GM21515 (cell line): ENCODE measurements around the gene EPYC.

Source experiments
- ATAC-seq: cut with Tn5 transposase; IDR thresholded peaks from one replicate; pipeline ENCODE4 v1.9.1; 2021; ENCODE audit not compliant: unreplicated experiment

The EPYC gene

GRCh38 chr12:90959032-90959431 lies 45.7 kb downstream of the EPYC start:
- no peak for ATAC-seq

DNA sequence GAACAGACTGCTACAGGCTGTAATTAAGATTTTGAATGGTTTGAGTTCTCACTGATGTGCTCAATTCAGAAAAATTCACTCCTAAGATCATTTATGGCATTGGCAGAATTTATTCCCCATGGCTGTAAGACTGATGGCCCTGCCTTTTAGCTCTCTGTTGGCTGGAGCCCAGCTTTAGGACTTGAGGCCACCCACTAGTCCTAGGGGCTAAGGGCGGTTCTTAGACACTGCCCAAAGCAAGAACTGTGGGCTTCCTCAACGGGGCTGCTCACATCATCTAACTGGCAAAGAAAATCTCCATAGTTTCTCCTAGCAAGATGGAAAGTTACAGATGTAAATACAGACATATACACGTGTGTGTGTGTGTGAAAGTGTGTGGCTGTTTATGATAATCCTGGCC lies 46.4 kb downstream of the EPYC start:
- ATAC-seq = no peak

DNA sequence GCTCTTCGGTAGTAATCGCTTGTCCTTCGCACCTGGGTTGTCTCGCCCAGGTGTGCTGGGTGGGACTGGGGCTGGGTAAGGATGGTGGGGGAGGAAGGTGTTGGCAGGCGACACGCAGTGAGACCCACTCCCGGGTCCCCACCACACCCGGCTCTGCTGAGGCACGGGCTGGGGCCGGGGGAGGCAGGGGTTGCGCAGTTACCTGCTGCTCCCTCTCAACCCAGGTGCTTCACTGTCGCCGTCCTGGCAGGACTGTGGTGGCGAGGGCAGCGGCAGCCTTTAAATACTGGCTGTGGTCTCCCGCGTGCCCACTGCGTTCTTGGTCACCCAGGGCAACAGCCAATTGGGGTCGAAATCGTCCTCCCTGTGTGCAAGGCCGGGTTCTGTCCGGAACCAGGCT lies 49.9 kb downstream of the EPYC start, which contains the start of gene CCER1:
Gene CCER1, minus strand, starts transcription at position 256 of the 400 bp plus-strand sequence. CDS start 434 bp downstream, outside the sequence.
- ATAC-seq = no peak

DNA sequence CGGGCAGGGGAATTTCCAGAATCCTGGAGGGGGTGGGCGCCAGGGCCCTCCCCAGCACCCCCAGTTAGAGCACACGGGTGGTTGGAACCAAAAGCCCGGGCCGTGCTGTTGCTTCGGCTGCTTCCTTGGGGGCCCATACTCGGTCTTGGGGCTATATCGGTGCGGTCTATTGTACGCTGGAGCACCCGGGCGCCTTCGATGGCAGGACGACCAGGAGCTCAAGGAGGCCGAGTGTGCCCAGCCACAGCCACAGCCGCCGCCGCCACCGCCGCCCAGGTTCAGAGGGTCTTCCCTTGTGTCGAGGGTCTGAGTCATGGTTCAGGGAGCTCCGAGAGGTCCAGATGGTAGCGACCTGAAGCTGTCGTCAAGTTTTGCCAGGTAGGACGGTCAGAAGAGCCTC lies 50.3 kb downstream of the EPYC start:
- no peak for ATAC-seq

GRCh38 chr12:90953956-90954421 lies 50.8 kb downstream of the EPYC start:
- ATAC-seq = peak; percentile 80

GRCh38 chr12:90951432-90952105 lies 53.2 kb downstream of the EPYC start:
- no peak for ATAC-seq

DNA sequence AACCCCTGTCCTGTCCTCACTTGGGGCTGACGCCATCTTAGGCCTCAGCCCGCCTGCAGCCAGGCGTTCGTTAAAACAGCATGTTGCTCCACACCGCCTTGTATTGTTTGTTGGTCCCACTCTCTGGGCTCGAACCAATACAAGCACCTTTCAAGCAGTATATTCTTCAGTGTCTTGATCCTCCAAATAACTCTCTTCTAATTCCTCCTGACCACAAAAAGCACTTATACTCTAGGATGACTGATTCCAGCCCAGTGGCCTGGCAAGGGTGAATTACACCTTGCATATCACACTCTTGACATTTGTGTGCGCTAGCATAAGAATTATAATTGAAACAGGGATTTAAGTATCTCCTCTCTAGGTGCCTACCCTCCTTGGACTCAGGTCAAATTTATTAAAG lies 56.9 kb downstream of the EPYC start:
- no peak for ATAC-seq

DNA sequence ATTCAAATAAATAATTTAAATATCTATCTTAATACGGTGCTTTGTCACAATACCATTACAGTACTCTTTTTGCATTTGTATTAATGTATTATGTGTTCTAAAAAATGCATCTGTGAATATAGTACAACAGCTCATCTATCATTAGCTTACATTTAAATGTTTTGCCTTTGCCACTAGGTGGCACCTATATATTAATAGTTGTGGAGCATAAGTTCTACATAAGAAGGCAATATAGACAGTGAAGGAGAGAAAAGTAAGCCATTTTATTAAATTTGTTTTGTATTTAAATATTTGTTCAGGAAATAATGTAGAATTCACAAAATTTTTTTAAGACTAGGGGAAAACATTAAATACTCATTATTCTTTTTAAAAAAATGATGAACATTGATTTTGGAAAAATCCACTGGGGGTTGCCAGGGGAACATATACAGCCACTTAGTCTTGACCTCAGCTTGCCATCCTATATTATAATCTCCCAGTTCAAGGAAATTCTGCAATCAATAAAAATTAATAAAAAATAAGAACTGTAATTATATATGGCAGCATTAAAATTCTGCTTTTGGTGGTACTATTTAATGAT lies 59.6 kb downstream of the EPYC start:
- ATAC-seq = peak; percentile 82

DNA sequence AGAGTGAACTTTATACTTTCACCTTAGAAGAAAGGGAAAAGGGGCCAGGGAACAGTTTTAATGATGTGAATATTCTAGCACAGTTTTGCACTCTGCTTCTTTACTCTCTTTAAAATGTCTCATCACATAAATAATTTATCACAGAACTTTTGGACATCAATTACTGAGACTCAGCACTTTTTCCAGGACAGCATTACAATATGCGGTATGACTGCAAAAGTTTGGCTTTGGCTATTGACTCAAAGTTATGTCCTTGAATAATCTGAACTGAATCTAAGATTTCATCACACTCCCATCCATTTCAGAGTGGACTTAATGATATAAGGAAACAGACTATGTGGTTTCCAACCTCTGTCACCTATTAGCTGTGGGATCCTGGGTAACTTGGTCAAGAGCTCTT lies 61.5 kb downstream of the EPYC start:
- no peak for ATAC-seq

DNA sequence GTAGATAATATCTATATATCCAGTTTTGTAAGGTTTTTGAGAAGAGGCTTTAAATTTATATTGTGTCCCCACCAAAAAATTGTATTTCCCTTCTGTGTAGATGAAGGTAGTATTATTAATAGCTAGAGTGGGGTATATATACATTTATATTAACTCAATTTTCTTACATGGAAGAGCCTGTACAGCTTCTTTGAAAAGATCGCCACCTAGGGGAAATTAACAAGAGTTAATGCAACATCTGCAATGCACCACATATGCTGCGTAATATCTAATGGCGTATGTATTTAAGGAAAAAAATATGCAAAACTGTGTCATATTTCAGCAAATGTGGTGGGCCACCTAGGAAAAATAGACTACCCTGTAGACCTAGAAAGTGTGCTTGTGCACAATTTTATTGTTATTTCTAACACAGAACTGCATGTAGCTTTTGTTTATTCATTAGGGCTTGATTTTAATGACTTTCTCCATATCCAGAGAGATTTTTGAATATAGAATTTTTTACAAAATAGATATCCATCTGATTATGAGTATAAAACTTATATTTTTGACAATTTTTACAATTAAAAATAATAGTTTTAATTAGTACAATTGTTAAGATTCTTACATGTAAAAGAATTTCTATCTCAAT lies 63.8 kb downstream of the EPYC start:
- peak; percentile 80 for ATAC-seq

DNA sequence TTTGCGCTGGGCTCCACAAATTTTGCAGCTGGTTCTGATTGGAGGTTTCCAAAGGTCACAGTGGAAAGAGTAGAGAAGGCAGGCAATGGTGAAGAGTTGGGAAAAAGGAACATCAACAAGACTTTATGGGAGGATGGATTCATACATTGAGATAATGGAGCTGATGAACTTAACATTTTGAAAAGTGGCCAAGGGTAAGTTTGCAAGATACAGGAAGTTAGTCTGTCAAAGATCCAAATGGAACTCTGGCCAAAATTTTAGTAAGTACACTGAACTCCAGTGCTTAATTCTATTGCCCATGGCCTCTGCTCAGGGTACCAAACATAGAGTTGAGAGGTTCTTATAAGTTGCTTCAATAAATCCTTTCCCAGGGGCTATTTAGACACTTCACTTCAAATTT lies 65.4 kb downstream of the EPYC start:
- no peak for ATAC-seq

DNA sequence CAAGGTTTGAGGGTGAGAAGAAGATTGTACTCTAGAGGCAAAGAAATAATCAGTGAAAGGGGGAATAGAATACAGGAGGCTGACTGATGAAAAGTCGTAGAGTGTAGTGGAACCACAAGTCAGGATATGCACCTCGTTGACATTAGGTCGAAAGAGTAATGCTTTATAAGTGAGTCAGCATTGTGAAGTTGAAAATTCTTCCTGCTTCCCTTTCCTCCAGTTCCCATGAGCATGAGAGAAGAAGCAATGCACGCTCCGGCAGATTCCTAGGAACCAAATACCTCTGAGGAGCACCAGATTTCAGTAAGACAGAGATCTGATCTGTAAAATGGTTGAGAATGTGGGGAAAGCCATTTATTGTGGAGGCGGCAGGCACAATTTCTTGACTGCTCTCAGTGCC lies 66.3 kb downstream of the EPYC start:
- no peak for ATAC-seq

GRCh38 chr12:90937651-90938050 lies 67.1 kb downstream of the EPYC start:
- no peak for ATAC-seq

DNA sequence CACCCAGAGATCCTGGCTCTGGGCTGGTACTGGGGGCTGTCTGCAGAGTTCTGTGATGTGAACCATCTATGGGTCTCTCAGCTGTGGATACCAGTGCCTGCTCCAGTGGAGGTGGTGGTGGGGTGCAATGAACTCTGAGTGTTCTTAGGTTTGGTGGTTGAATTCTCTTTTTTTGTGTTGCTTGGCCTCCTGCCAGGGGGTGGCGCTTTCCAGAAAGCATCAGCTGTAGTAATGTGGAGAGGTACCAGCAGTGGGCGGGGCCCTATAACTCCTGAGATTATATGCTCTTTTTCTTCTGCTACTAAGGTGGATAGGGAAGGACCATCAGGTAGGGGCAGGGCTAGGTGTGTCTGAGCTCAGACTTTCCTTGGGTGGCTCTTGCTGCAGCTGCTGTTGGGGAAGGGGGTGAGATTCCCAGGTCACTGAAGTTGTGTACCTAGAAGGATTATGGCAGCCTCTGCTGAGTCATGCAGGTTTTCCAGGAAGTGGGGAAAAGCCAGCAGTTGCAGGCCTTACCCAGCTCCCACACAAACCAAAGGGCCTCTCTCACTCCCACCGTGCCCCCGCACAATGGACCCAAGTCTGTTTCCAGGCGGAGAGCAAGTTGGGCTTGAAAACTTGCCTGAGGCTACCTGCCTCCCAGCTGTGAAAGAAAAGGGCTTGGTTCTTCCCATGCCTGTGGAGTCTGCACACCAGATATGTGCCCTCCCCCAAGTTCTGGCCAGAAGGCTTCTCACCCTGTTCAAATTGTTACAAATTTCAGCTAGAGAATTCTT lies 68.4 kb downstream of the EPYC start:
- ATAC-seq = no peak

- ATAC-seq = no peak
Measured at GRCh38 chr12:90925562-90925961, 79.2 kb downstream of the EPYC start.

GRCh38 chr12:90924406-90924805 lies 80.4 kb downstream of the EPYC start:
- no peak for ATAC-seq

- ATAC-seq = no peak
Measured at GRCh38 chr12:90922145-90922627, 82.6 kb downstream of the EPYC start.

GRCh38 chr12:90921536-90921935 lies 83.2 kb downstream of the EPYC start:
- no peak for ATAC-seq

DNA sequence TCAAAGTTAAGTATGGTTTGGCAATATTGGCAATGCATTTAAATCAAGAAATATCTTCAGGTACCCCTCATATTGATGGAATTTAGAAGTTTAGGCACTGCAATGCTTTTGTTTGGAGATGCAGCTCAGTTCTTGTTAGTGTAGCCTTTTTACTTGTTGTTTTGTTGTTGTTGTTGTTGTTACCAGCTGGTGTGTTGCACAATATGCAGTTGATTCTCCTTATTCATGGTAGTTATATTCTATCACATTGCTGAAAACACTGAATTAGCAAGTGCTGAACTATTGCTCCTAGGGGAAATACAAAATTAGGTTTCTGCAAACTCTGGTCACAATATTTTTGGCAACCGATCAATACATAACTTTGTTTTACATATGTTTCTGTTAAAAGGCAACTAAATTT lies 84.5 kb downstream of the EPYC start:
- ATAC-seq = no peak

DNA sequence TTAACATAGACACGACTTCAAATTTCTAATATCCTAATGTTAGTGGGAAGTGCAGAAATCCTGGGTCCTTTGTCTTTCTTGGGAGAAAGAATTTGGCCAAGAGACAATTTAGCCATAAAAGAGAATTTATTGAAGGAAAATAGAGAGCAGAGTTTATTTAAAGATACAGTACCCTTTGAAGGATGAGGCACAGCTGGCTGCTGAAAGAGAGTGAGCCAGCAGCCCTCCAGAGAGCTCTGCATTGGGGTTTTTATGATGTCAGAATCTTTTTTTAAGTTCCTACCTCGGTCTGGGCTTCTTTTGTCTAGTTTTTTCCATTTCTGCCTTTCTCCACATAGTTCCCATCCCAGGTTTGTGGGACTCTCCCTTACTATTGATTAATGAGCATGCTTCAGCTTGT lies 87.3 kb downstream of the EPYC start:
- no peak for ATAC-seq

DNA sequence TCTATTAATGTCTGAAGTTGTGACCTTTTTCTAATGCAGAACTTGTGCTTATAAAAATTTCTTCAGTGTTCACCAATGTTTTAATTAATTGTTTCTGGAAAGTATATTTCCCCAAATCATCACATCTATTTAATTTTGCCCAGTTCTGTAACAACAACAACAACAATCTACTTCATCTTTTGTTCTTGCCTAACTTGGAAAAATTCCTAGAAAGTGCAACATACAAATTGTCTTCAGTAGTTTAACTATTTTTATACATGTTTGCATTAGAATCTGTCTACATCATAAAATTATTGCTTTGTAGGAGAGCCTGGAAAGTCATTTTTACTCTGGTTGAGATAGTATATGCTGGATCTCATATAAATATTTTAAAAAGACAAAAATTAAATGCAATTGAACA lies 88.3 kb downstream of the EPYC start:
- no peak for ATAC-seq
